ENCODE measurements around the gene FMN1.

The FMN1 gene

GRCh38 chr15:32786906-32787305 is 407.6 kb downstream of the FMN1 start:
- Histone ChIP-seq H3K79me2 (ENCODE audit: insufficient read depth, low read depth) (no peaks in the 10 kb centered on the region), H3K9ac (no peak overlapping the region), H4K20me1 (ENCODE audit: insufficient read depth) (no peaks in the 10 kb centered on the region), H3K4me2 (no peak overlapping the region), H3K4me1 (ENCODE audit: low read depth, poor library complexity, severe bottlenecking) (peaks cover 14% of the 10 kb centered on the region), H3K27me3 (ENCODE audit: insufficient read depth, low read depth) (no peaks in the 10 kb centered on the region), H3K36me3 (ENCODE audit: insufficient read depth) (no peaks in the 10 kb centered on the region), H3K4me3 (IDR thresholded peaks at IDR 0.05; ENCODE audit: insufficient read depth, low read depth, low read length) (no peak overlapping the region), H3K27ac (no peak overlapping the region), H2AFZ (ENCODE audit: low read depth) (no peak overlapping the region)
- no peak for TF ChIP-seq CTCF (conservative IDR thresholded peaks at IDR 0.05; ENCODE audit: low read depth, low read length)

DNA sequence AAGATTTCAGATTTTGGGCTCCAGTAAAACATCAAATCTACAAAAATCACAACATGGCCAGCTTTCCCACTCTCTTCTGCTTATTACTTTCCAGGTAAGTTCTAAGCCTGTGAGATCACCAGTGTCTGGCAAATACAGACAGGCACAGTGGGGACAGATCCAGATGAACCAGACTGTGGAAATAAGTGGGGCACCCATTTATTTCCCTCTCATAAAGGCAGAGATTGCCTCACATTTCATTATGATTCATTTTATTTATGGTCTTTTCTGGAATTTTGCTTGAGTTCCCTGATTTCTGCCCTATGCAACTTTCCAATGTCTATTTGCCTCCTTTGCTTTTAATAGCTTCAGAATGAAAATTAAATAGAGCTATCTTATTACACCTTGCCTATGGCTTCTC is 409.9 kb downstream of the FMN1 start:
- H3K4me1 ChIP-seq (ENCODE audit: low read depth, poor library complexity, severe bottlenecking), result no peaks in the 10 kb centered on the region
- H3K36me3 ChIP-seq (ENCODE audit: insufficient read depth), result no peaks in the 10 kb centered on the region
- no peak overlapping the region for H3K27ac ChIP-seq
- no peaks in the 10 kb centered on the region for H3K79me2 ChIP-seq (ENCODE audit: insufficient read depth, low read depth)
- no peak for TF ChIP-seq CTCF (conservative IDR thresholded peaks at IDR 0.05; ENCODE audit: low read depth, low read length)
- H3K27me3 ChIP-seq (ENCODE audit: insufficient read depth, low read depth), result no peaks in the 10 kb centered on the region
- H2AFZ ChIP-seq (ENCODE audit: low read depth), result no peak overlapping the region
- no peak overlapping the region for H3K4me2 ChIP-seq
- H3K9ac ChIP-seq, result no peak overlapping the region
- H3K4me3 ChIP-seq (IDR thresholded peaks at IDR 0.05; ENCODE audit: insufficient read depth, low read depth, low read length), result no peak overlapping the region
- no peaks in the 10 kb centered on the region for H4K20me1 ChIP-seq (ENCODE audit: insufficient read depth)

DNA sequence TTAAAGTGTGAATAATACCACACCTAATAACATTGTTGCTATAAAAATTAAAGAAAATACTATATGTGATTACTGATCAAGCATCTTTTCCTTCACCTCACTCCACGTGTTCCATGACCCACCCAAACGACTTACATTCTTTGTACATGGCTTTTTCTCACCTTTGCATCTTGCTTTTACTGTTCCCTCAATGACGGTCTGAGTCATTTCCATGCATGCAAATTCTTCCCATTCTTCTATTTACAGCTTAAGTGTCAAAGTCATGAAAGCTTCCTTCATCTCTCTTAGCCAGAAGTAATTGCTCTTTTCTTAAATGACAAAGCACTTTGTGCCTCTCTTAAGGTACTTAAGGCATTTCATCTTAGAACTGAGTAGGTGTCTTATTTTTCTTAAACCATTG is 412.7 kb downstream of the FMN1 start:
- no peaks in the 10 kb centered on the region for H3K36me3 ChIP-seq (ENCODE audit: insufficient read depth)
- no peaks in the 10 kb centered on the region for H3K79me2 ChIP-seq (ENCODE audit: insufficient read depth, low read depth)
- H3K4me3 ChIP-seq (IDR thresholded peaks at IDR 0.05; ENCODE audit: insufficient read depth, low read depth, low read length), result no peak overlapping the region
- no peak overlapping the region for H3K27ac ChIP-seq
- H4K20me1 ChIP-seq (ENCODE audit: insufficient read depth), result no peaks in the 10 kb centered on the region
- no peaks in the 10 kb centered on the region for H3K27me3 ChIP-seq (ENCODE audit: insufficient read depth, low read depth)
- H2AFZ ChIP-seq (ENCODE audit: low read depth), result no peak overlapping the region
- no peak overlapping the region for H3K9ac ChIP-seq
- H3K4me2 ChIP-seq, result no peak overlapping the region
- TF ChIP-seq CTCF (conservative IDR thresholded peaks at IDR 0.05; ENCODE audit: low read depth, low read length), result no peak
- H3K4me1 ChIP-seq (ENCODE audit: low read depth, poor library complexity, severe bottlenecking), result no peaks in the 10 kb centered on the region

- Histone ChIP-seq H3K4me1 (ENCODE audit: low read depth, poor library complexity, severe bottlenecking) (no peaks in the 10 kb centered on the region), H3K4me3 (IDR thresholded peaks at IDR 0.05; ENCODE audit: insufficient read depth, low read depth, low read length) (no peak overlapping the region), H3K27ac (no peak overlapping the region), H3K27me3 (ENCODE audit: insufficient read depth, low read depth) (no peaks in the 10 kb centered on the region), H3K9ac (no peak overlapping the region), H4K20me1 (ENCODE audit: insufficient read depth) (no peaks in the 10 kb centered on the region), H3K36me3 (ENCODE audit: insufficient read depth) (no peaks in the 10 kb centered on the region), H2AFZ (ENCODE audit: low read depth) (no peak overlapping the region), H3K4me2 (no peak overlapping the region), H3K79me2 (ENCODE audit: insufficient read depth, low read depth) (no peaks in the 10 kb centered on the region)
- no peak for TF ChIP-seq CTCF (conservative IDR thresholded peaks at IDR 0.05; ENCODE audit: low read depth, low read length)
Measured at GRCh38 chr15:32778391-32779176, 415.9 kb downstream of the FMN1 start.
